ENCODE data around the gene GLE1.

The GLE1 gene

DNA sequence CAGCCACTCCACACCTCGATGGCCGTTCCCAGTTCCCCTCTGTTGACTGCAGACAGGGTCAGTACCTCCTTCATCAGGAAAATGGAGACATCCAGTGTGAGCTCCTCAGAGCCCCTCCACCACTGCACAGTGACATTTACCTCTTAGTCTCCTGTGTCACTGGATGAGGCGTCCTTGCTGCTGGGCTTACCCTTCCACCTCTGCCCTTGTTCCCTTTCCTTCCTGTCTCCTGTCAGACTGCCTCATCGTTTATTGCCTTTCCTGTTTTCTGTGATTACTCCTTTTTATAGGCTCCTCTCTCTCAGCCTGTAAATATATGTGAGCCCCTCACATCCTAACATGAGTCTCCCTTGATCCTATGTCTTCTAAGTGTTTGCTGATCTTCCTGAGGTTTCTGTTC, 24.7 kb downstream of the GLE1 start:
- TF ChIP-seq, protein P1, sequence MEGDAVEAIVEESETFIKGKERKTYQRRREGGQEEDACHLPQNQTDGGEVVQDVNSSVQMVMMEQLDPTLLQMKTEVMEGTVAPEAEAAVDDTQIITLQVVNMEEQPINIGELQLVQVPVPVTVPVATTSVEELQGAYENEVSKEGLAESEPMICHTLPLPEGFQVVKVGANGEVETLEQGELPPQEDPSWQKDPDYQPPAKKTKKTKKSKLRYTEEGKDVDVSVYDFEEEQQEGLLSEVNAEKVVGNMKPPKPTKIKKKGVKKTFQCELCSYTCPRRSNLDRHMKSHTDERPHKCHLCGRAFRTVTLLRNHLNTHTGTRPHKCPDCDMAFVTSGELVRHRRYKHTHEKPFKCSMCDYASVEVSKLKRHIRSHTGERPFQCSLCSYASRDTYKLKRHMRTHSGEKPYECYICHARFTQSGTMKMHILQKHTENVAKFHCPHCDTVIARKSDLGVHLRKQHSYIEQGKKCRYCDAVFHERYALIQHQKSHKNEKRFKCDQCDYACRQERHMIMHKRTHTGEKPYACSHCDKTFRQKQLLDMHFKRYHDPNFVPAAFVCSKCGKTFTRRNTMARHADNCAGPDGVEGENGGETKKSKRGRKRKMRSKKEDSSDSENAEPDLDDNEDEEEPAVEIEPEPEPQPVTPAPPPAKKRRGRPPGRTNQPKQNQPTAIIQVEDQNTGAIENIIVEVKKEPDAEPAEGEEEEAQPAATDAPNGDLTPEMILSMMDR (IDR thresholded peaks at IDR 0.05; ENCODE audit: low read depth, low read length) = no peak
- DNase-seq (ENCODE audit: low read depth, low spot score) = no peak
- in situ Hi-C loops (cut with HindIII; ENCODE audit: low sequenced_read_pairs) = no loop called here
- no peak overlapping the region for H3K4me3 ChIP-seq (ENCODE audit: low read depth, low read length)

GRCh38 chr9:128532581-128532980, 28.1 kb downstream of the GLE1 start:
- in situ Hi-C loops (cut with HindIII; ENCODE audit: low sequenced_read_pairs) = no loop called here
- no peak overlapping the region for H3K4me3 ChIP-seq (ENCODE audit: low read depth, low read length)
- DNase-seq (ENCODE audit: low read depth, low spot score) = no peak
- TF ChIP-seq, protein P1 (IDR thresholded peaks at IDR 0.05; ENCODE audit: low read depth, low read length) = no peak

GRCh38 chr9:128540634-128541360, 36.3 kb downstream of the GLE1 start:
- no peak overlapping the region for H3K4me3 ChIP-seq (ENCODE audit: low read depth, low read length)
- no peak for DNase-seq (ENCODE audit: low read depth, low spot score)
- TF ChIP-seq, protein P1 (IDR thresholded peaks at IDR 0.05; ENCODE audit: low read depth, low read length) = no peak
- in situ Hi-C loops (cut with HindIII; ENCODE audit: low sequenced_read_pairs) = no loop called here

- no peak overlapping the region for H3K4me3 ChIP-seq (ENCODE audit: low read depth, low read length)
- in situ Hi-C loops (cut with HindIII; ENCODE audit: low sequenced_read_pairs) = no loop called here
- DNase-seq (ENCODE audit: low read depth, low spot score) = no peak
- TF ChIP-seq, protein P1 (IDR thresholded peaks at IDR 0.05; ENCODE audit: low read depth, low read length) = no peak
These were observed 42.0 kb downstream of the GLE1 start for GRCh38 chr9:128546504-128546903.

DNA sequence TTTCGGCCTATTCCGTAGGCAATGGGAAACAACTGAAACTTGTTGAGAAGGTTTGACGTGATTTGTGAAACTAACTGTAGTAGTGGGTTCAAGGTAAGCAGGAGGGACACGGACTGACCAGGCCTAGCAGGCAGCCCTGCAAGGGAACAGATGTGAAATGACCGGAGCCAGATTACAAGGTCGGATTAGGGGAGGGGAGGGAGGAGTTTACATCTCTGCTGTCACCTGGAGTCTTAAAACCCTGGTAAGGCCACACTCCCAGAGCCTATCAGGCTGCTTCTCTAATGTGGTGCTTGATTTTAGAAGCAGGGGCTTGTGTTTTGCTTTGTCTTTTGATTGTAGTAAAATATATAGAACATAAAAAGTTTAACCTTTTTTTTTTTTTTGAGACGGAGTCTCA, 44.4 kb downstream of the GLE1 start:
- DNase-seq (ENCODE audit: low read depth, low spot score) = no peak
- in situ Hi-C loops (cut with HindIII; ENCODE audit: low sequenced_read_pairs) = no loop called here

DNA sequence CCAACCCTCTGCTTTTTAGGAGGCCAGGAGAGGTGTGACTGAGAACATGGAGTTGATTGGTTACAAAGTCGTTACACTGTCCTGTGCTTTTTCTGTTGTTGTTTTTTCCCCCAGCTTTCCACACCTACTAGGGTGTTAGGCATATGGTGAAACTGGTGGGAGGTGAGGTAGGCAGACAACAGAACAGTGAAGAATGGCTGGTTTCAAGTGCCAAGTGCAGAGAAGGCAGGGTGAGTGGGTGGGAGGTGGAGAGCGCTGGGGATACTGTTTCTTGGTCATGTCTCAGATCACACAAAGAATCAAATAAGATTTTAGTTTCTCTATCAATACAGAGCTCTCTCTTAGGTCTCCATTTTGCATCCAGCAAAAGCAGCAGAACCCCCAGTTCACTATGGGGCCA, 45.7 kb downstream of the GLE1 start:
- TF ChIP-seq, protein P1 (IDR thresholded peaks at IDR 0.05; ENCODE audit: low read depth, low read length) = no peak
- in situ Hi-C loops (cut with HindIII; ENCODE audit: low sequenced_read_pairs) = no loop called here
- no peak for DNase-seq (ENCODE audit: low read depth, low spot score)
- no peak overlapping the region for H3K4me3 ChIP-seq (ENCODE audit: low read depth, low read length)

More for the DNA sequence above, 44.4 kb downstream of the GLE1 start:
- TF ChIP-seq, protein P1 (IDR thresholded peaks at IDR 0.05; ENCODE audit: low read depth, low read length) = no peak
- no peak overlapping the region for H3K4me3 ChIP-seq (ENCODE audit: low read depth, low read length)

Measured in astrocyte of the spinal cord (primary cell).